Measurements from ENCODE around the gene KAZN.

GRCh38 chr1:14825396-14825795 lies 226.9 kb downstream of the KAZN start:
- no peak for TF ChIP-seq SP1 (IDR thresholded peaks at IDR 0.05)
- TF ChIP-seq FOXA1 (IDR thresholded peaks at IDR 0.05), result no peak
- no peak for TF ChIP-seq FOXM1 (IDR thresholded peaks at IDR 0.05; ENCODE audit: borderline replicate concordance)
- TF ChIP-seq ELF4 (IDR thresholded peaks at IDR 0.05), result no peak
- TF ChIP-seq LEF1 (IDR thresholded peaks at IDR 0.05; ENCODE audit: borderline replicate concordance), result no peak
- no peak for TF ChIP-seq ARNT (IDR thresholded peaks at IDR 0.05)
- TF ChIP-seq NFRKB (IDR thresholded peaks at IDR 0.05), result no peak
- no peak for TF ChIP-seq PKNOX1 (IDR thresholded peaks at IDR 0.05)
- no peak for TF ChIP-seq TARDBP (IDR thresholded peaks at IDR 0.05)
- no peak for TF ChIP-seq BHLHE40 (IDR thresholded peaks at IDR 0.05; ENCODE audit: borderline replicate concordance)
- no peak for TF ChIP-seq CTBP1 (IDR thresholded peaks at IDR 0.05; ENCODE audit: borderline replicate concordance)
- no peak for TF ChIP-seq SUZ12 (IDR thresholded peaks at IDR 0.05)
- no peak for TF ChIP-seq FOXK2 (IDR thresholded peaks at IDR 0.05)

Data from HEK293T (cell line).